Stimulated activated CD8-positive, alpha-beta memory T cell treated with anti-CD3 and anti-CD28 coated beads, Interleukin-7, amount 100 ng/mL, for 1 hour (primary cell): ENCODE data around the gene ZCCHC2.

ENCODE experiments used
- DNase-seq, 2 donors: peaks; one replicate each; pipeline ENCODE4 v3.0.0-alpha.2; 2020; ENCODE audit warnings: low read depth in 2 of 2

ZCCHC2 gene

DNA sequence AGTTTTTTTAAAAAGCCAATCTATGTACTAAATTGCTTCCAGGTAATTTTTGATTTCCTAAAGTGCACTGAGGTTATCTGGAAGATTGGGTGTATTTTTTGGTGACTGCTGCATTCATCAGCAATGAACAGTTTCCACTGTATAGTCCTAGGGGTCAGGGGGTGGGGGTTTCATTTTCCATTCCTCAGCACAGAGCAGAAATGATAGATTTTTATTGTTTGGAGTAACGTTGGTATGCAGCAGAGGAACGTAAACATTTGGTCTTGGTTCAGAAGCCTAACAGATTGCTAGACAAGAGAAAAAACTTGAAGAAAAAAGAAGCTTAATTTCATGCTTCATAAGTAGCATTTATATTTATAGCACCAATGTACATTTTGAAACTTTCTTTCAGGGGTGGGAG is 54.9 kb downstream of the ZCCHC2 start:
- DNase-seq: no peak

- no peak for DNase-seq
These were observed 56.2 kb downstream of the ZCCHC2 start for GRCh38 chr18:62578980-62579511.

- no peak for DNase-seq
These were observed 60.6 kb downstream of the ZCCHC2 start for GRCh38 chr18:62583376-62583775.

DNA sequence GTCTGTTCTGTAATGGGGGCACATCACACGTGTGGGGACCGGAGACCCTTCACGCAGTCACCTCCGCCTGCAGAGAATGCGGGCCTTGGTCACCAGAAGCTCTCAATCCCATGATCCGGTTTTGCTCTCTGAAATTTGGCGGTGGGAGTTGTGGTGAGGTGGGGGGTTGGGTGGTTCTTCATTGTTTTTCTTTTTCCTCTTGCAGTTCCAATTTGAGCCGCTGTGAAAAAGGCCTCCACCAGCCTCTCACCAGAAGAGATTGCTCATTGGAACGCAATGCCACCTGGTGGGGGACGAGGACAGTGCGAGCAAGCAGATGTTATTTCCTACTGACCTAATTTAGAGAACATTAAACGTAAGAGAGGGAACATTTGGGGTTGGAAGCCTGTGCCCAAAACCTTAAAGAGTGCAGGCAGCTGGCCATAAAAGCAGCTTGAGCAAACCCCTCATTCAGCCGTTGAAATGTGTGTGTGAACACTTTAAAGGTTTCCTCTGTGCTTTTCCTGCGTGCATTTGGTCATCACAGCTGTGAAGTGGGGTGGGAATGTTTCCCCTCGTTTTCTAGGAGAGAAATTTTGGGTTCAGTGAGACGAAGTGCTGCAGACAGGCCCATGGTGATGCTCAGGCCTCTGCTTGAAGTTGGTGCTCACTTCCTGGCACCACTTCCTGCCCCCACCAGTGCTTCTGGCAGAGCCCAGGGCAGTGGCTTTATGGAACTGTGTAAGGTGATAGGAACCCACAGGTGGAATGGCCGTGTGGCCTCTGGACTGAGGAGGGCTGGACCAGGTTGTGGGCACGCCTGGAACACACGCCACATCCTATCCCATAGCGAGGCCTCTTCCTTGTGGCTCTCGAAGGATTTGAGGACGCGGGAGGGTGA is 61.7 kb downstream of the ZCCHC2 start:
- peak; percentile 32 to 63 for DNase-seq

DNA sequence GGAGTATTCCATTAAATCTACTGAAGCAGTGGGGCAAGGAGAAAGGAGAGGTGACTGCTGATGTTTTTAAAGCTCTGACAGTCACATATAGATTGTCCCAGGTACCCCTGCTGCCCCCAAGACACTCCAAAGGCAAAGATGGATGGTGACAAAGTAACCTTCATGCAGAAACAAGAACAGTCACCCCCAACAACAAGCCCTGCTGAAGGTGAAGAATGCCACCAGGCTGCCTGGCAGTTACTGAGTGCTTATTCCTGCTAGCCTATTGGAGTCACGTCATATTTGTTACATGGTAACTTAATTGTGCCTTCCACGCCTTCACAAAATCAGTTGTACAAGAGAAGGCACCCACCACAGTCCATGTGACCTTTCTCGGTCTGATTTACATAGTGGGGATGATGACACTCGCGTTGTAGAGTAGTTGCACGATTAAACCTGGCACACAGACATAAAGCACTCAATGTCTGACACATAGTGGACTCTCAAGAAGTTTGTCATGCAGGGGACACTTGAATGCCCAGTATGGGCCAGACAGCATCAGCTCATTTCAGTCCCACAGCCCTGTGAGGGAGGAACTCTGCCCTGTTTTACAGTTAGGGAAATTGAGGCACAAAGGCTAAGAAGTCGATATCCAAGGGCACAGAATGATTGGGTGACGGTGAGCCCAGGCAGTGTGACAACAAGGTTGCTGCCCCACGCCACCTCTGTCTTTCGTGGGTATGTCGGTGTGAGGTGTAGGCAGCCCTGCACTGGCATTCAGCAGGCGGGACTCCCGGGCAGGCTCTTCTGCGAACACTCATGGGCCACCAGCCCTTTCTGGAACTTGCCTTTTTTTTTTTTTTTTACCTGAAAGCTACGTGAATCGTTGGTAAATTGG is 62.7 kb downstream of the ZCCHC2 start:
- no peak for DNase-seq

DNA sequence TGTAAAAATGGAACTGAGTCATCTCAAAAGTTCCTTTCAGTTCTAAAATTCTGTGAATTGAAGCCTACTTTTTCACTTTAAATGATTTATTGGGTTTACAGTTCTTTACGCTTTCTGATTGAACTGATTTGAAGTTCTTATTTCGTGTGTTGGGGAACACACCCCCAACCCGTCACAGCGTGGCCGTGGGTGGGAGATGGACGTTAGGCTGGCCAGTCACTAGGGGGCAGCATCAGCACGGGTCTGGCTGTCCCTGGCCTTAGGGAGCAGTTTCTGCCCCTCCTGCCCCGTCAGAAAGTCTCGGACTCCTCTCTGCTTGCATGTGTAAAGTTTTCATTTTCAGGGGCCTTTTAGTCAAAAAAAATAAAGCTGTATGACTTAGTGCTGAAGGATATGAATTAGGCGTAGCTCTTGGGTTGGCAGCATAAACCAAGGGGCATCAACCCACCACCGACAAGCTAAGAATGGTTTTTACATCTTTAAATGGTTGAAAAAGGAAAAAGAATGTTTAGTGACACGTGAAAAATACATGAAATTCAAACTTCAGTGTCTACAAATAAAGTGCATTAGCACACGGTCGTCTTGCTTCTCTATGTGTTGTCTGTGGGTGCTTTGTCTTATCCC is 63.4 kb downstream of the ZCCHC2 start:
- peak in 1 of 2 donors; percentile 11 for DNase-seq

DNA sequence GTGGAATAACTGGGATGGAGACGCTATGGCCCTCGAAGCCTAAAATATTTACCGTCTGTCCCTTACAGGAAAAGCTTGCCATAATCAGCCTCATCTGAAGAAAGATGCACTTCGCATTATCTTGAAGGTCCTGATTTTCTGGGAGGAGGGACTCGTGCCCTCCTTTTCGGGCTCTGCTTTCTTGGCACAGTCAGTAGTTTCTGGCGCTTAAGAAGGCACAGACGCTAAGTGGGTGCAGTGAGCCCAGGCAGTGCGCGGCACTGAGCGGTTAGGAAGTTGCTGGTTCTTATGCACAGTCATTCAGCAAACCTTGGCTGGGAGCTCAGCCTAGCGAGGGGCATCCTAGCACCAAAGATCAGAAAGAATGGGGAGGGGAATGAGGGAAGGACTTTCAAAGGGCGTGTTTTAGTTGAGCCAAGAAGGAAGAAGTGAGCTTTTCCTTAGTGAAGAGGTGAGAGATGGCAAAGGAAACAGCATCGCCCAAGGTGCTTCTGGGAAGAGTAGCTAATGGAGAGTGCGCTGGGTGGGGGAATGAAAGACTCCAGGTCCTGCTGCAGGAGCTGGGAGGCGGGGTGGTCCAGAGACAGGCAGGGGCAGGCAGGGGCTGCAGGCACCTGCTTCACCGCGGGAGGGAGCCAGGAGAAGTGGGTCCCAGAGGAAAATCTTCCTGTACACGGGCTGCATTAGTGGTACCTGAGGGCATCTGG is 64.1 kb downstream of the ZCCHC2 start:
- DNase-seq: no peak

DNA sequence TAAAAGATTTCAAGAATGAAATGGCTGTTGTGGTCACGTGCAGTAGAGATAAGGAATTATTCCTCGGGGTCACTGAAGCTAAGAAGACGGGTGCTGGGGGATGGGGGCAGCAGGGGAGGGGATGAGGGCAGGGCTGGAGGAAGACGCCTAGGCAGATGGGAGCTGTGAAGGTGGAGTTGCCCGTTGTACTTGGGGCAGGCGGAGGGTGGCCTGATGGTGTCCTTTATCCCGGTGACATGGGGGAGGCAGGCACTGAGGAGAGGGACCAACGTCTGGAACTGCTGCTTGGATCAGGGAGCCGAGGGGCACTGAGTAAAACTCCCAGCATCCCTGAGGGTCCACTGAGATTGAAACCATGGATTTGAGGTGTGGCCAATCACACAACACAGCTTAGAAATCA is 64.9 kb downstream of the ZCCHC2 start:
- no peak for DNase-seq

- DNase-seq: no peak
These were observed 65.4 kb downstream of the ZCCHC2 start for GRCh38 chr18:62588217-62588616.

DNA sequence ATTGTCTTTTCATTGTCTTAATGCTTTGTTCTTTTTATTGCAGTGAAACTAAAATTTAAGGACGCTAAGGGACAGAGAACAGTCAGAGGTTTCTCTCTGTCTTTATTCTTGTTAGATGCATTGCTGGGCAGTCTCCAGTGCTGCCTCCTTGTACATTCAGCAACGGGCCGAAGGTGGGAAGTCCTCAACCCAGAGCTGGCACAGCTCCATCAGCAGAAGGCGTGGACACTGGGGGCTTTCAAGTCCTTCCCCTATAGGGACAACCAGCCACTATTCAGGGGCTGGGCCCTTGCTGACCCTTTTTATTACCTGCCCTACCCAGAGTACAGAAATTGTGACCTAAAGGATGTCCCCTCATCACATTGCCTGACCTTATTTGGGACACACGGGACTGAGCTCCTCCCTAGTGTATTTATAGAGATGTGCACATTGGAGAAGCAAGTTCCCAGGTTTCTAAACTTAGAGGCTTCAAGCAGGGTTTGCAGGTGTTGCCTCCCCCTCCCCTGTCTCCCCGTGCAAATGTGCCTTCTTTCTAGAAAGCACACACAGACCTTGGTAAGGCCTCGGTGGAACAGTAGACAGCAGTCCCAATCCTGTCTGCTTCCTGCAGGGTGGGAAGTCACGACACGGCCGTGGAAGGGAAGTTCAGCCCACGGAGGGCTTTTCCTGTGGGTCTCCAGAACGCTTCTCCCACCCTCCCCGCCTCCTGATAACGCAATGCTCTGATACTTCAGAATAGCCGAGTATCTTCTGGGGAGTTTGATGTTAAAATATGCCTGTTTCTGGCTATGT is 68.2 kb downstream of the ZCCHC2 start:
- no peak for DNase-seq

DNA sequence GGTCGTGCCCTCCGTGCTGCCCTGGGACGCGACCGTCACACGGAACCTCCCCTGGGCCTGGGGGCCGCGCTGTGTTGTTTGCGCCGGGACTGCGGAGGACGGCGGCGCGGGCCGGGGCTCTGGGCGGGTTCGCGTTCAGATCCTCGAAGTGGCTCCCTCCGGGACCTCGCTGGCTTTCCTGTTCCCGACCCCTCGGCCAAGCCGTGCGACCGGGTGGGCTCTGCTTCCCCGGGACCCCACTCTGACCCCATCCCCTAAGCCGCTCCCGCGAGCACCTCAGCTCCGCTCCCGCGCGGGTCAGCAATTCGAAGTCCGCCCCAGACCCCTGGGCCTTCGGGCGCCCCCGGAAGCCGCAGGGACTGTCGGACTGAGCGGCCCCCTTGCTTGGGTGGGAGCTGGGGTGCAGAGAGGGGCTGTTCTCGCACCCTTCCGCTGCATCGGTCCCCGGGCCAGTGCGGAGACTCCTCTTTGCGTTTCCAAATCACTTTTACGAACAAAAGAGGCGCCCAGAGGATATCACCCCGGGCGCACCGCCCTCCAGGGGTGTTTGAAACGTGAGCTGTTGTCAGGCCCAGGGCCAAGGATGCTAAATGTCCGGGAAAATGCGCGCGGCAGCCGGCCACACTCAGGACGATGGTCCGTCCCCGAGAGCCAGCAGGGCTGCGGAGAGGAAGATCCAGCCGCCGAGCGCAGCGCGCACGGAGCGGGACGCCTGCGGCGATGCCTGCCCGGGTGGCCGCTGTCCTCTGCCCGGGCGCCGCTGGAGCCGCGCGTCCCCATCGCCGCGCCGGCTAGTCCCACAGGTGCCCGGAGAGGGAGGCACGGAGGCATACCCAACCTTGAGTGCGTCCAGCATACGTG is 73.5 kb downstream of the ZCCHC2 start:
- DNase-seq: no peak

DNA sequence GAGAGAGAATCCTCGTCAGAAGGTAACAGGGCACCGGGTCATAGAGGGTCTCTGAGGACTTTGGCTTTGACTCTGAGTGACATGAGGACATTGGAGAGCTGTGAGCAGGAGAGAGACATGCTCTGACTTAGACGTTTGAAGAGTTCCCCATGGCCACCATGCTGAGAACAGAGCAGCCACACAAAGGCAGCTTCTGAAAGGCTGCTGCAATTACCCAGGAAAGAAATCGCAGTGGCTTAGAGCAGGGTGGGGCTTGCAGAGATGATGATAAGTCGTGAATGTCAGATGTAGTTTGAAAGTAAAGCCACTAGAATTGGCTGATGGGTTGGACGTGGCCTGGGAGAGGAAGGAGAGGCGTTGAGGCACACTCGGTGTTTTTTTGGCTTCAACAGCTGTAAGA is 79.0 kb downstream of the ZCCHC2 start:
- DNase-seq: no peak

DNA sequence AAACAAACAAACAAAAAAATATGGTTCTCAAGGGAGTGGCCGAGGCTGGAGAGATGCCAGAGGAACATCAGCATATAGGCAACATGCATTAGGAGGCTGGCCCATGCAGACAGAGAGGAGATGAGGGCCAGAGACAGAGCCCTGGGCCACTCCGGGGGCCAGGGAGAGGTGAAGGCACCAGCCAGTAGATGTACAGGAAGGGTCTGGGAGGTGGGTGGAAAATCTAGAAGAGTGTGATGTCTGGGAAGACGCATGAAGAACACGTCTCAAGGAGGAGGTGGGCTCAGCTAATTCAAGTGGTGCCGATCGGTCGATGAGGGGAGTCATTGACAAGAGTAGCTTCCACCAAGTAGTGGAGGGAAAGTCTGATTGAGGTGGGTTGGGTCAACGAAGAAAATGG is 79.9 kb downstream of the ZCCHC2 start:
- no peak for DNase-seq

DNA sequence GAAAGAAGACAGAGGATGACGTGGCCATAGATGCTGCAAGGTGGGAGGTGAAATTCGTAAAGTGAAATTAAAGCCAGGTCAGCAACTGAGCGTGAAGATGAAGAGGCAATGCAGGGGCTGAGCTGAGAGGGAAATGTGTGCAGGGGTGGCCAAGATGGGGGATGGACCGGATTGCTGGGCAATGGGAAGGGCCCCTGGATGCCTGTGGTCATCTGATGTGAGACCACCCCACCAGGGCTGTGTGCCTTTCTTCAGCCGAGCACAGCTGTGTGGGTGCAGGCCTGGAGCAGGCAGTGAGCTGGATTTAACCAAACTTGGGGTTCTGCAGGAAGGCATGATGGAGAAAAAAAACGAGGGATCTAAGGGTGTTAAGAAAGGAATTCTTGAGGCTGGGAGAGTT is 80.4 kb downstream of the ZCCHC2 start:
- DNase-seq: no peak

DNA sequence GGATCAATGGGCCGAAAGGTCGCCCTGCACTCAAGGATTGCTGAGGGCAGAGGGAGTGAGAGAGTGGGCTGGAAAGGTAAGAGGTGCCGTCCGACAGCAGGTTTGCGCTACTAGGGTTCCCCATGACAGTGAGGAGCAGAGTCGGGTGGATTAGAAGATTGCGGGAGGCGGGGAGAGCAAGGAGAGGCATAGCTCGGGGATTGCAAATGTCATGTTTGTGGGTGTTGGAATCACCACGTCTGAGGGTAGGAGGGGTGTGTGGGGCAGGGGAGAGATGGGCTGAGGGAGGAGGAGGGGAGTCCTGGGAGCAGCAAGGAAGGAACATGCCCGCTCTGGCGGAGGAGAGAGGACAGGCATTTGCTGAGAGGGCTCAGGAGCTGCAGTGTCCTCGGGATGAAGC is 81.2 kb downstream of the ZCCHC2 start:
- no peak for DNase-seq

GRCh38 chr18:62605685-62606084 is 82.9 kb downstream of the ZCCHC2 start:
- no peak for DNase-seq

GRCh38 chr18:62606106-62606505 is 83.3 kb downstream of the ZCCHC2 start:
- no peak for DNase-seq

DNA sequence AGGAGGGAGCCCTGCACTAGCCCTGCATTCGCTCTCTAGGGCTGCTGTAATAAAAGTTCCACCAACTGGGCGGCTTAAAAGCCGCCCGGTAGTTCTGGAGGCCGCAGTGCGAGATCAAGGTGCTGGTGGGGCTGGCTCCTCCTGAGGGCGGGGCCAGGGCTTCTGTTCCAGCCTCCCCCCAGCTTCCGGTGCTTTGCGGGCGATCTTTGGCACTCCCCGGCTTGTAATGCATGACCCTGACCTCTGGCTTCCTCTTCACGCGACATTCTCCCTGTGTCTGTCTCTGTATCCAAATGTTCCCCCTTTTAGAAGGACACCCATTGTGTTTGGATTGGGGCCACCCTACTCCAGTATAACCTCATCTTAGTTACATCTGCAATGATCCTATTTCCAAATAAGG is 84.5 kb downstream of the ZCCHC2 start:
- DNase-seq: no peak

DNA sequence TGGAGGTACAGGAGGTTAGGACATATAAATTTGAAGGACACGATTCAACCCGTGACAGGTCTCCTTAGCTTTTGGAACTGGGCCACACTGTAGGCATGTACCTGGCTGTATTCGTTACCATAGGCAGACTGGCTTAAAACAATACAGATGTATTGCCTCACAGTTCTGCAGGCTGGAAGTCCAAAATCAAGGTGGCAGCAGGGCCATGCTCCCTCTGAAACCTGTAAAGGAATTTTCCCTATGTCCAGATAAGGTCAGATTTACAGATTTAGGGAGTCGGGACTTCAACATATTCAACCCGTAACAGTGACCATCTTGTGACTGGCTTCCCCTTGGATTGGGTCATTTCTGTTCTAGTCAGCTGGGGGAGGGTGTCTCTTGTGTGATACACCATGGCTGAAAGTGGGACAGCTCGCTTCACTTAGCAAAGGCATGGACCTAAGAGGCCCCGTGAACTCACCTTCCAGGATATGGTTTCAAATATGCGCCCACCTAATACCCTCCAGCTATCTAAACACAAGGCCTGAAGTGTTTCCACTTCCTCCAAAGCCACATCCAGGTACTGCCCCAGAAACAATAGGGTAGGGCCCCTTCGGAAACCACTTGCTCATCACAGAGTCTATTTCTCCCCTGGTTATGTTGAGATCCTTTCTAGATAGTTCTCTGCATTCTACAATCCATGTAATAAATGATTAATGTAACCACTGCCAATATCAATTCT is 85.0 kb downstream of the ZCCHC2 start:
- no peak for DNase-seq
